Measurements from ENCODE around the gene NOL4L. TPM values are rescaled to one million over a fixed set of nuclear protein-coding genes. Genes with fewer than 3 reads are reported as not detected.

The NOL4L gene
- polyA plus RNA-seq, 1 donor (not counting 4 experiments of a cell fraction or from before 2014, with no cell fraction given): 1.0 TPM

DNA sequence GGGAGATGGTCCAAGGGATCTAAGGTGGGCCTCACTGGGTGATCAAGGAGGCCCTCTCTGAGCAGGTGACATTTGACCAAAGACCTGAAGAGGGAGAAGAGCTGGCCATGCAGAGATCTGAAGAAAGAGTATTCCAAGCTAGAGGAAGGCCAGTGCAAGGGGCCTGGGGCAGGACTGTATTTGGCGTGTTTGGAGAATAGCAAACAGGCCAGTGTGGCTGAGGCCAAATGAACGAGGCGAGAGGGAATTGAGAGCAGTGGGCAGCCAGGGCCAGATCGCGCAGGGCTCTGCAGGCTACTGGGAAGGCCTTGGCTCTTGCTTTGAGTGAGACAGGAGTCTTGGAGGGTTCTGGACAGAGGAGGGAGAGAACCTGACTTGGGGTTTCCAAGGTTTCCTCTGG lies 9.3 kb downstream of the NOL4L start:
- TF ChIP-seq EZH2 (IDR thresholded peaks at IDR 0.05; ENCODE audit: low read length): no peak
- TF ChIP-seq, protein P1, sequence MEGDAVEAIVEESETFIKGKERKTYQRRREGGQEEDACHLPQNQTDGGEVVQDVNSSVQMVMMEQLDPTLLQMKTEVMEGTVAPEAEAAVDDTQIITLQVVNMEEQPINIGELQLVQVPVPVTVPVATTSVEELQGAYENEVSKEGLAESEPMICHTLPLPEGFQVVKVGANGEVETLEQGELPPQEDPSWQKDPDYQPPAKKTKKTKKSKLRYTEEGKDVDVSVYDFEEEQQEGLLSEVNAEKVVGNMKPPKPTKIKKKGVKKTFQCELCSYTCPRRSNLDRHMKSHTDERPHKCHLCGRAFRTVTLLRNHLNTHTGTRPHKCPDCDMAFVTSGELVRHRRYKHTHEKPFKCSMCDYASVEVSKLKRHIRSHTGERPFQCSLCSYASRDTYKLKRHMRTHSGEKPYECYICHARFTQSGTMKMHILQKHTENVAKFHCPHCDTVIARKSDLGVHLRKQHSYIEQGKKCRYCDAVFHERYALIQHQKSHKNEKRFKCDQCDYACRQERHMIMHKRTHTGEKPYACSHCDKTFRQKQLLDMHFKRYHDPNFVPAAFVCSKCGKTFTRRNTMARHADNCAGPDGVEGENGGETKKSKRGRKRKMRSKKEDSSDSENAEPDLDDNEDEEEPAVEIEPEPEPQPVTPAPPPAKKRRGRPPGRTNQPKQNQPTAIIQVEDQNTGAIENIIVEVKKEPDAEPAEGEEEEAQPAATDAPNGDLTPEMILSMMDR (optimal IDR thresholded peaks at IDR 0.05 in 1 of 3, IDR thresholded peaks at IDR 0.05 in 1 of 3, conservative IDR thresholded peaks at IDR 0.05 in 1 of 3; ENCODE audit: extremely low read depth in 1 of 3, insufficient read depth in 2 of 3, low read length in 3 of 3): no peak

DNA sequence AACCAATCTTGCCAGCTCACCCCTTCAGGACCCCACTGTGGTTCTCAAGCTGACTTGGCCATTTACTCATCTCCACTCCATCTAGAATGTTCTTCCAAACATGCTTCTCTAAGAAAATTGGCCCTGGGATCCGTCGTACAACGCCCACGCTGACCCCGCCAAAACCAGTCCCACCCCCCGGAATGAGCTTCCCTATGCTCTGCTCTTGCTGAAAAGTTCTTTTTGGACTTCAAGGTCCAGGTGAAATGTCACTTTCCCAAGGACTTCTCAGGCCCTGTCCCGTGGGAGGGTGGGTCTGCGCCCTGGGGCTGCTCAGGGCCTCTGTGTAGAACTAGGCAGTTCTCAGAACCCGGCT lies 9.9 kb downstream of the NOL4L start:
- Histone ChIP-seq H4K20me1 (ENCODE audit: control insufficient read depth, extremely low read depth, insufficient read depth, low read length) (no peaks in the 10 kb centered on the region), H3K9me1 (ENCODE audit: control insufficient read depth, extremely low read depth, insufficient read depth, low read length) (no peaks in the 10 kb centered on the region), H2AFZ (ENCODE audit: control insufficient read depth, low read length) (no peak overlapping the region), H3K27me3 (ENCODE audit: control insufficient read depth, extremely low read depth, insufficient read depth, low read length) (peaks cover 14% of the 10 kb centered on the region), H3K27ac (ENCODE audit: control insufficient read depth, insufficient read depth, low read length) (no peak overlapping the region), H3K4me1 (ENCODE audit: control insufficient read depth, extremely low read depth, insufficient read depth, low read length) (no peaks in the 10 kb centered on the region), H3K9me3 (ENCODE audit: control insufficient read depth, low read depth, low read length) (no peaks in the 10 kb centered on the region), H3K4me2 (ENCODE audit: control insufficient read depth, extremely low read depth, insufficient read depth, low read depth, low read length) (no peak overlapping the region), H3K9ac (ENCODE audit: control insufficient read depth, extremely low read depth, insufficient read depth, low read length) (no peak overlapping the region), H3K79me2 (ENCODE audit: control insufficient read depth, insufficient read depth, low read length) (no peaks in the 10 kb centered on the region), H3K4me3 (ENCODE audit: control insufficient read depth in 2 of 3, extremely low read depth in 1 of 3, insufficient read depth in 2 of 3, low read depth in 1 of 3, low read length in 3 of 3) (no peak overlapping the region), H3K36me3 (ENCODE audit: control insufficient read depth in 2 of 2, extremely low read depth in 1 of 2, insufficient read depth in 2 of 2, low read length in 2 of 2) (no peaks in the 10 kb centered on the region)
- TF ChIP-seq EZH2 (IDR thresholded peaks at IDR 0.05; ENCODE audit: low read length): no peak
- TF ChIP-seq, protein P1 (optimal IDR thresholded peaks at IDR 0.05 in 1 of 3, IDR thresholded peaks at IDR 0.05 in 1 of 3, conservative IDR thresholded peaks at IDR 0.05 in 1 of 3; ENCODE audit: extremely low read depth in 1 of 3, insufficient read depth in 2 of 3, low read length in 3 of 3): no peak
- DNase-seq (ENCODE audit: low read depth, low spot score) (no peak), FAIRE-seq (no peak)
- dilution Hi-C loops (cut with MboI; ENCODE audit: extremely low pct_ligation_motif_present, low sequenced_read_pairs): no loop called here

More for the DNA sequence above, 9.3 kb downstream of the NOL4L start:
- no peaks in the 10 kb centered on the region for H4K20me1 ChIP-seq (ENCODE audit: control insufficient read depth, extremely low read depth, insufficient read depth, low read length)
- H3K4me2 ChIP-seq (ENCODE audit: control insufficient read depth, extremely low read depth, insufficient read depth, low read depth, low read length): no peak overlapping the region
- dilution Hi-C loops (cut with MboI; ENCODE audit: extremely low pct_ligation_motif_present, low sequenced_read_pairs): no loop called here
- H3K4me1 ChIP-seq (ENCODE audit: control insufficient read depth, extremely low read depth, insufficient read depth, low read length): no peaks in the 10 kb centered on the region
- FAIRE-seq: no peak
- no peaks in the 10 kb centered on the region for H3K9me1 ChIP-seq (ENCODE audit: control insufficient read depth, extremely low read depth, insufficient read depth, low read length)
- H3K9ac ChIP-seq (ENCODE audit: control insufficient read depth, extremely low read depth, insufficient read depth, low read length): no peak overlapping the region
- H3K79me2 ChIP-seq (ENCODE audit: control insufficient read depth, insufficient read depth, low read length): no peaks in the 10 kb centered on the region
- H3K9me3 ChIP-seq (ENCODE audit: control insufficient read depth, low read depth, low read length): no peaks in the 10 kb centered on the region
- no peak overlapping the region for H3K4me3 ChIP-seq (ENCODE audit: control insufficient read depth in 2 of 3, extremely low read depth in 1 of 3, insufficient read depth in 2 of 3, low read depth in 1 of 3, low read length in 3 of 3)
- no peak overlapping the region for H3K27ac ChIP-seq (ENCODE audit: control insufficient read depth, insufficient read depth, low read length)
- no peak for DNase-seq (ENCODE audit: low read depth, low spot score)
- H3K36me3 ChIP-seq (ENCODE audit: control insufficient read depth in 2 of 2, extremely low read depth in 1 of 2, insufficient read depth in 2 of 2, low read length in 2 of 2): no peaks in the 10 kb centered on the region
- H3K27me3 ChIP-seq (ENCODE audit: control insufficient read depth, extremely low read depth, insufficient read depth, low read length): peaks cover 17% of the 10 kb centered on the region
- H2AFZ ChIP-seq (ENCODE audit: control insufficient read depth, low read length): no peak overlapping the region

All from keratinocyte (primary cell).